ENCODE results near the gene CAPN15.

DNA sequence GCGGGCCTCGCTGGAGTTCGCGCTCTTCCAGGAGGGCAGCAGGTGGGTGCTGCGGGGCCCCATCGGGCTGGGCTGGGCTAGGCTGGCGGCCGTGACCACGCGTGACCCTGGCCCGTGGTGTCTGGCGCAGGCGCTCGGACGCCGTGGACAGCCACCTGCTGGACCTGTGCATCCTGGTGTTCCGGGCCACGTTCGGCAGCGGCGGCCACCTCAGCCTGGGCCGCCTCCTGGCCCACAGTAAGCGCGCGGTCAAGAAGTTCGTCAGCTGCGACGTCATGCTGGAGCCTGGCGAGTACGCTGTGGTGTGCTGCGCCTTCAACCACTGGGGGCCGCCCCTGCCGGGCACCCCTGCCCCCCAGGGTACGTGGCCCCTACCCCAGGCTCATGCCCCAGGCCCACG lies 24.7 kb downstream of the CAPN15 start:
- TF ChIP-seq, protein P1, sequence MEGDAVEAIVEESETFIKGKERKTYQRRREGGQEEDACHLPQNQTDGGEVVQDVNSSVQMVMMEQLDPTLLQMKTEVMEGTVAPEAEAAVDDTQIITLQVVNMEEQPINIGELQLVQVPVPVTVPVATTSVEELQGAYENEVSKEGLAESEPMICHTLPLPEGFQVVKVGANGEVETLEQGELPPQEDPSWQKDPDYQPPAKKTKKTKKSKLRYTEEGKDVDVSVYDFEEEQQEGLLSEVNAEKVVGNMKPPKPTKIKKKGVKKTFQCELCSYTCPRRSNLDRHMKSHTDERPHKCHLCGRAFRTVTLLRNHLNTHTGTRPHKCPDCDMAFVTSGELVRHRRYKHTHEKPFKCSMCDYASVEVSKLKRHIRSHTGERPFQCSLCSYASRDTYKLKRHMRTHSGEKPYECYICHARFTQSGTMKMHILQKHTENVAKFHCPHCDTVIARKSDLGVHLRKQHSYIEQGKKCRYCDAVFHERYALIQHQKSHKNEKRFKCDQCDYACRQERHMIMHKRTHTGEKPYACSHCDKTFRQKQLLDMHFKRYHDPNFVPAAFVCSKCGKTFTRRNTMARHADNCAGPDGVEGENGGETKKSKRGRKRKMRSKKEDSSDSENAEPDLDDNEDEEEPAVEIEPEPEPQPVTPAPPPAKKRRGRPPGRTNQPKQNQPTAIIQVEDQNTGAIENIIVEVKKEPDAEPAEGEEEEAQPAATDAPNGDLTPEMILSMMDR (IDR thresholded peaks at IDR 0.05; ENCODE audit: insufficient read depth, low read depth, low read length): no peak
- TF ChIP-seq EZH2 (IDR thresholded peaks at IDR 0.05; ENCODE audit: insufficient read depth, low read length): no peak
